Thoracic aorta (tissue), 2 donors: Measurements from ENCODE around the gene KIAA1755. TPM values are rescaled to one million over a fixed set of nuclear protein-coding genes. Genes with fewer than 3 reads are reported as not detected.

Experiments
- ATAC-seq: fragments of 150-250 bp; one replicate; pipeline ENCODE4 v1.8.0; 2017; ENCODE audit warnings: low read depth; ENCODE audit not compliant: insufficient number of reproducible peaks, low FRiP score
- DNase-seq: peaks from one replicate; pipeline ENCODE4 v3.0.0-alpha.2; 2020; ENCODE audit warnings: low spot score
- H3K27ac ChIP-seq, 2 donors: fragments of 200-600 bp; sonication (generic); 1 replicate in 1 of 2; 2 replicates in 1 of 2; pipeline ENCODE4 v1.5.1; 2016; ENCODE audit warnings: mild to moderate bottlenecking in 2 of 2, moderate library complexity in 2 of 2
- H3K27me3 ChIP-seq: fragments of 200-600 bp; sonication (generic); replicated peaks from 2 replicates; pipeline ENCODE4 v1.6.0; 2016; ENCODE audit warnings: mild to moderate bottlenecking; ENCODE audit not compliant: insufficient read depth
- H3K36me3 ChIP-seq: fragments of 200-600 bp; sonication (generic); one replicate; pipeline ENCODE4 v1.5.1; 2016
- H3K4me1 ChIP-seq, 2 donors: fragments of 200-600 bp; sonication (generic); 1 replicate in 1 of 2; 2 replicates in 1 of 2; pipeline versions ENCODE4 v1.5.1 to v1.6.0; 2016; ENCODE audit warnings: low read depth in 2 of 2, mild to moderate bottlenecking in 1 of 2; ENCODE audit not compliant: control insufficient read depth in 1 of 2
- H3K4me3 ChIP-seq: fragments of 200-600 bp; sonication (generic); 2 replicates; pipeline ENCODE4 v1.5.1; 2016; ENCODE audit warnings: mild to moderate bottlenecking
- H3K9me3 ChIP-seq: fragments of 200-600 bp; sonication (generic); 2 replicates; pipeline ENCODE4 v1.5.1; 2016
- total RNA-seq, 2 donors: library from RNA; depleted of rRNA; stranded (reverse); fragments of >200 nt; gene quantifications; one replicate each; pipeline versions ENCODE4 v1.1.0 to v1.2.3, GENCODE V29; 2016
- TF ChIP-seq, protein P1 (sequence below): fragments of 200-600 bp; sonication (generic); IDR thresholded peaks from one replicate; pipeline ENCODE4 v1.5.1; 2019; ENCODE audit warnings: antibody characterized with exemption

The KIAA1755 gene
- total RNA-seq, 2 donors from 2014 or later, result 11.0 to 45.4 TPM

- Histone ChIP-seq H3K9me3 (no peaks in the 10 kb centered on the region), H3K4me3 (no peak overlapping the region), H3K36me3 (peaks cover 4% of the 10 kb centered on the region), H3K27ac (no peak overlapping the region), H3K27me3 (no peaks in the 10 kb centered on the region), H3K4me1 (peaks cover 3 to 41% of the 10 kb centered on the region in 2 donors)
- DNase-seq (no peak), ATAC-seq (no peak)
- TF ChIP-seq, protein P1, sequence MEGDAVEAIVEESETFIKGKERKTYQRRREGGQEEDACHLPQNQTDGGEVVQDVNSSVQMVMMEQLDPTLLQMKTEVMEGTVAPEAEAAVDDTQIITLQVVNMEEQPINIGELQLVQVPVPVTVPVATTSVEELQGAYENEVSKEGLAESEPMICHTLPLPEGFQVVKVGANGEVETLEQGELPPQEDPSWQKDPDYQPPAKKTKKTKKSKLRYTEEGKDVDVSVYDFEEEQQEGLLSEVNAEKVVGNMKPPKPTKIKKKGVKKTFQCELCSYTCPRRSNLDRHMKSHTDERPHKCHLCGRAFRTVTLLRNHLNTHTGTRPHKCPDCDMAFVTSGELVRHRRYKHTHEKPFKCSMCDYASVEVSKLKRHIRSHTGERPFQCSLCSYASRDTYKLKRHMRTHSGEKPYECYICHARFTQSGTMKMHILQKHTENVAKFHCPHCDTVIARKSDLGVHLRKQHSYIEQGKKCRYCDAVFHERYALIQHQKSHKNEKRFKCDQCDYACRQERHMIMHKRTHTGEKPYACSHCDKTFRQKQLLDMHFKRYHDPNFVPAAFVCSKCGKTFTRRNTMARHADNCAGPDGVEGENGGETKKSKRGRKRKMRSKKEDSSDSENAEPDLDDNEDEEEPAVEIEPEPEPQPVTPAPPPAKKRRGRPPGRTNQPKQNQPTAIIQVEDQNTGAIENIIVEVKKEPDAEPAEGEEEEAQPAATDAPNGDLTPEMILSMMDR, result no peak
Measured at GRCh38 chr20:38214256-38215193, 46.0 kb downstream of the KIAA1755 start.

GRCh38 chr20:38213607-38213940 lies 47.0 kb downstream of the KIAA1755 start:
- DNase-seq, result no peak
- Histone ChIP-seq H3K27me3 (no peaks in the 10 kb centered on the region), H3K36me3 (no peaks in the 10 kb centered on the region), H3K27ac (no peak overlapping the region), H3K9me3 (no peaks in the 10 kb centered on the region), H3K4me1 (peaks cover 6 to 50% of the 10 kb centered on the region in 2 donors), H3K4me3 (no peak overlapping the region)
- TF ChIP-seq, protein P1, result no peak
- no peak for ATAC-seq

DNA sequence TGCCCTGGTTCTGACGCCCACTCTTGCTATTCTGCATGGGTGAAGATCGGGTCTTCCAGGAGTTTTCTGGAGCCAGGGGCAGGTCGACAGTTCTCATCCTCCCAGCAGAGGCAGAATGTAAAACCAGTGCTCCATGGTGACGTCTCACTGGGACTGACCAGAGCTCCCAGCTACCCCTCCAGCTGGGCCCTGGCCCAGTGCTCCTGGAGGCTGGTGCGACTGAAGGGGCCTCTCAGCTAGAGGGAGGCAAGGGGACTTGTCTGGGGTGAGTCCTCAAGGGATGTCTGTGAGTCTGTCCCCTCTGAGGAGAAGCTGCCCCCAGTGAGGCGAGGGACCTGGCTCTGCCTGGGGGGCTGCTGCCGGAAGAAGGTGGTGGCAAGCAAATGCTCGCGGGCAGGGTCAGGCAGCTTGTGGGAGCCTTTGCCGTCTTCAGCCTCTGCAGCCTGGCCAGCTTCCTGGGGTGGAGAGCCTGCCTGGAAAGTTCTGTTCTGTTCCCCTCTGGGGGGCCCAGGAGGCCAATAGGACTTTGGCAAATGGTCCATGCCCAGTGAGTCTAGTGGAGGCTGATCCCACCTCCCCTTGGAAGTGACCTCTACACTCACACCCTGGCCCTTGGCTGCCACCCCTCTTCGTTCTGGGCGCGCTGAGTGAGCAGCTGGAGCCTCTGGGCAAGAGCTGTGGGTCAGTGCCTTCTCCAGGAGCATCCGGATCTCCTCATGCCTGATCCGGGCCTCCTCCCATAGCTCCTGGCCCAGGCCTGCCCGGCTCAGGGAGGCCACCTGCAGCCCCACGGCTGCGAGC lies 47.5 kb downstream of the KIAA1755 start:
- Histone ChIP-seq H3K9me3 (no peaks in the 10 kb centered on the region), H3K4me1 (peaks cover 6 to 48% of the 10 kb centered on the region in 2 donors), H3K36me3 (no peaks in the 10 kb centered on the region), H3K4me3 (no peak overlapping the region), H3K27ac (no peak overlapping the region), H3K27me3 (no peaks in the 10 kb centered on the region)
- ATAC-seq, result no peak
- TF ChIP-seq, protein P1, result no peak
- DNase-seq, result no peak

GRCh38 chr20:38211200-38212097 lies 49.1 kb downstream of the KIAA1755 start:
- Histone ChIP-seq H3K4me3 (no peak overlapping the region), H3K36me3 (no peaks in the 10 kb centered on the region), H3K4me1 (peaks cover 4 to 37% of the 10 kb centered on the region in 2 donors), H3K9me3 (no peaks in the 10 kb centered on the region), H3K27ac (peak overlapping the region; percentile 31 to 46), H3K27me3 (no peaks in the 10 kb centered on the region)
- ATAC-seq, result no peak
- TF ChIP-seq, protein P1, result no peak
- DNase-seq, result no peak
